GM23338 (cell line): ENCODE data around the gene RAD18. TPM values are rescaled to one million over a fixed set of nuclear protein-coding genes. Genes with fewer than 3 reads are reported as not detected.

Experiments
- ATAC-seq: fragments of 200-7000 bp; cut with Tn5 transposase; 3 replicates; pipeline ENCODE4 v1.9.1; 2020
- DNase-seq: peaks from one replicate; pipeline ENCODE4 v3.0.0-alpha.2; 2015; ENCODE audit warnings: low spot score
- H2AFZ ChIP-seq: fragments of 200-600 bp; sonication (generic); 2 replicates; pipeline ENCODE4 v1.8.0; 2016; ENCODE audit warnings: antibody characterized with exemption, mild to moderate bottlenecking, moderate library complexity
- H3F3A ChIP-seq: fragments of 200-600 bp; sonication (generic); replicated peaks from 2 replicates; pipeline ENCODE4 v1.8.0; 2017; ENCODE audit warnings: antibody characterized with exemption, mixed run types, low read depth
- H3K27ac ChIP-seq: fragments of 200-600 bp; sonication (generic); 2 replicates; pipeline ENCODE4 v1.6.1; 2016; ENCODE audit warnings: low read depth
- H3K27me3 ChIP-seq: fragments of 200-600 bp; sonication (generic); 2 replicates; pipeline ENCODE4 v1.8.0; 2016; ENCODE audit warnings: mild to moderate bottlenecking, mixed run types, moderate library complexity; ENCODE audit not compliant: insufficient read depth
- H3K36me3 ChIP-seq: fragments of 200-600 bp; sonication (generic); 2 replicates; pipeline ENCODE4 v1.8.0; 2016; ENCODE audit warnings: mild to moderate bottlenecking; ENCODE audit not compliant: insufficient read depth
- H3K4me1 ChIP-seq: fragments of 200-600 bp; sonication (generic); 2 replicates; pipeline ENCODE4 v1.8.0; 2016; ENCODE audit warnings: mild to moderate bottlenecking, moderate library complexity; ENCODE audit not compliant: insufficient read depth
- H3K4me2 ChIP-seq: fragments of 200-600 bp; sonication (generic); 2 replicates; pipeline ENCODE4 v1.7.1; 2017; ENCODE audit warnings: mixed run types
- H3K4me3 ChIP-seq: fragments of 200-600 bp; sonication (generic); 2 replicates; pipeline ENCODE4 v1.6.1; 2016; ENCODE audit warnings: mixed run types
- H3K79me2 ChIP-seq: fragments of 200-600 bp; sonication (generic); replicated peaks from 2 replicates; pipeline ENCODE4 v1.8.0; 2017; ENCODE audit warnings: mild to moderate bottlenecking; ENCODE audit not compliant: insufficient read depth
- H3K9me2 ChIP-seq: fragments of 200-600 bp; sonication (generic); 2 replicates; pipeline ENCODE4 v1.8.0; 2017; ENCODE audit not compliant: insufficient read depth
- H4K20me1 ChIP-seq: fragments of 200-600 bp; sonication (generic); replicated peaks from 2 replicates; pipeline ENCODE4 v1.8.0; 2017; ENCODE audit warnings: mild to moderate bottlenecking; ENCODE audit not compliant: insufficient read depth
- H3K27ac Mint-ChIP-seq: 2 replicates; pipeline ENCODE4 v1.8.0; 2020; ENCODE audit warnings: inconsistent platforms, mild to moderate bottlenecking, moderate library complexity, mixed read lengths
- H3K27me3 Mint-ChIP-seq: 3 replicates; pipeline ENCODE4 v1.8.0; 2022; ENCODE audit warnings: low read depth, mild to moderate bottlenecking, moderate library complexity, mixed read lengths, inconsistent platforms; ENCODE audit not compliant: insufficient read depth, poor library complexity
- H3K36me3 Mint-ChIP-seq: 3 replicates; pipeline ENCODE4 v1.8.0; 2021; ENCODE audit warnings: low read depth, mild to moderate bottlenecking, inconsistent platforms, moderate library complexity, mixed read lengths
- H3K4me1 Mint-ChIP-seq: 3 replicates; pipeline ENCODE4 v1.8.0; 2020; ENCODE audit warnings: mild to moderate bottlenecking, inconsistent platforms, mixed read lengths
- H3K4me3 Mint-ChIP-seq: 3 replicates; pipeline ENCODE4 v1.8.0; 2021; ENCODE audit warnings: moderate library complexity, mild to moderate bottlenecking, inconsistent platforms, mixed read lengths
- H3K9me3 Mint-ChIP-seq: 3 replicates; pipeline ENCODE4 v1.8.0; 2020; ENCODE audit warnings: moderate library complexity, mild to moderate bottlenecking, inconsistent platforms, mixed read lengths
- CREB1 ChIP-seq: fragments of 250-450 bp; sonication (Bioruptor Pico); IDR thresholded peaks from 2 replicates; pipeline ENCODE4 v1.5.0; 2020; ENCODE audit warnings: low read depth, mild to moderate bottlenecking, moderate library complexity
- CTCF ChIP-seq, 2 experiments: fragments of 200-600 bp in 1 of 2; sonication (generic) in 1 of 2; conservative IDR thresholded peaks; 2 replicates each; pipeline versions ENCODE4 v1.5.1 to v1.6.1; 2016 to 2017; ENCODE audit warnings: antibody characterized with exemption in 2 of 2, low read depth in 2 of 2, mild to moderate bottlenecking in 2 of 2, moderate library complexity in 1 of 2
- EZH2 ChIP-seq: fragments of 200-600 bp; sonication (generic); IDR thresholded peaks from one replicate; pipeline ENCODE4 v1.8.0; 2017; ENCODE audit warnings: antibody characterized with exemption, mild to moderate bottlenecking, low read depth; ENCODE audit not compliant: unreplicated experiment
- EZH2phosphoT487 ChIP-seq: fragments of 200-600 bp; sonication (generic); IDR thresholded peaks from one replicate; pipeline ENCODE4 v1.8.1; 2018; ENCODE audit warnings: antibody characterized with exemption; ENCODE audit not compliant: unreplicated experiment
- JUNB ChIP-seq: IDR thresholded peaks from one replicate; pipeline ENCODE4 v1.6.1; 2016; ENCODE audit warnings: antibody characterized with exemption; ENCODE audit not compliant: unreplicated experiment
- NANOG ChIP-seq: IDR thresholded peaks from 2 replicates; pipeline ENCODE4 v1.6.1; 2016; ENCODE audit warnings: antibody characterized with exemption, borderline replicate concordance
- POLR2AphosphoS5 ChIP-seq: IDR thresholded peaks from 2 replicates; pipeline ENCODE4 v1.6.1; 2016; ENCODE audit warnings: antibody characterized with exemption, low read depth
- REST ChIP-seq: IDR thresholded peaks from one replicate; pipeline ENCODE4 v1.6.1; 2018; ENCODE audit warnings: antibody characterized with exemption; ENCODE audit not compliant: unreplicated experiment
- STAT1 ChIP-seq: IDR thresholded peaks from one replicate; pipeline ENCODE4 v1.6.1; 2016; ENCODE audit warnings: antibody characterized with exemption; ENCODE audit not compliant: unreplicated experiment
- ZNF114 ChIP-seq: fragments of 250-450 bp; sonication (Bioruptor Pico); IDR thresholded peaks from 2 replicates; pipeline ENCODE4 v1.5.0; 2020; ENCODE audit warnings: mild to moderate bottlenecking, moderate library complexity
- ZNF331 ChIP-seq: fragments of 250-450 bp; sonication (Bioruptor Pico); IDR thresholded peaks from 2 replicates; pipeline ENCODE4 v1.5.0; 2020; ENCODE audit warnings: low read depth, mild to moderate bottlenecking, moderate library complexity
- polyA plus RNA-seq: library from polyadenylated mRNA; unstranded; fragments of >200 nt; fragmentation: Nextera tagmentation; extraction: Ambion mirVana; gene quantifications from 2 replicates; pipeline ENCODE4 v1.2.1, GENCODE V29; 2016
- total RNA-seq: library from RNA; depleted of rRNA; stranded (reverse); fragments of >200 nt; shearing (Covaris generic); gene quantifications from 2 replicates; pipeline ENCODE4 v1.2.3, GENCODE V29; 2014
- TF ChIP-seq, protein P1 (sequence below): IDR thresholded peaks from 2 replicates; pipeline ENCODE4 v1.6.1; 2016; ENCODE audit warnings: antibody characterized with exemption
- TF ChIP-seq, protein P2 (sequence below): fragments of 250-450 bp; sonication (Bioruptor Pico); IDR thresholded peaks from 2 replicates; pipeline ENCODE4 v1.5.0; 2020; ENCODE audit warnings: mild to moderate bottlenecking, moderate library complexity

The RAD18 gene
- total and polyA plus RNA-seq, 2 experiments from 2014 or later: 25.4 to 40.1 TPM

DNA sequence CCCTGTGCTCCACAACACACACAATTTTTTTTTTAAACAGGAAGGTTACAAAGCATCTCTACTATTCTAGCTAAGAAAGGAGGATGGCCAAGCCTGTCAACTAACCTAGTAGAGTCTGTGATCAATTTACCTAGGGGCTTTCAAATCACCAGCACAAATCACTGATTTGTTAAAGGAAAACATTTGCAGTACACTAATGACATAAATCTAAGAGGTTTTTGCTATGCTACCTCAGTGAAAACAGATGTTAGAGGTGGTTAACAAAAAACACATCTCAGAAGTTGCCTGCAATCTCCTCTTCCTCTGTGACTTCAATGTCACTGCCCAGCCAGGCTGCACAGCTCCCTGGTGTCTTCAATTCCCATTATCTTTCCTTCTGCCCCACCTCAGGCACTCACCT, 72.0 kb downstream of the RAD18 start:
- Histone ChIP-seq H4K20me1 (no peaks in the 10 kb centered on the region; the same call in 1 of the 2 replicates), H3F3A (no peaks in the 10 kb centered on the region), H3K4me3 (no peak overlapping the region), H3K27ac (no peak overlapping the region), H3K79me2 (no peaks in the 10 kb centered on the region), H3K9me2 (no peaks in the 10 kb centered on the region), H2AFZ (no peak overlapping the region), H3K27me3 (no peaks in the 10 kb centered on the region), H3K36me3 (peaks cover 13% of the 10 kb centered on the region; the same call in 1 of the 2 replicates), H3K4me2 (no peak overlapping the region), H3K4me1 (0 out of 2 replicates have a peak, but pooled peaks cover 3% of the 10 kb centered on the region)
- no peak for TF ChIP-seq ZNF331 (CRISPR knock-in tag)
- no peak for TF ChIP-seq CTCF (conservative IDR thresholded peaks at IDR 0.05; ENCODE audit: low read depth in 2 of 2)
- TF ChIP-seq NANOG: no peak
- TF ChIP-seq, protein P1, sequence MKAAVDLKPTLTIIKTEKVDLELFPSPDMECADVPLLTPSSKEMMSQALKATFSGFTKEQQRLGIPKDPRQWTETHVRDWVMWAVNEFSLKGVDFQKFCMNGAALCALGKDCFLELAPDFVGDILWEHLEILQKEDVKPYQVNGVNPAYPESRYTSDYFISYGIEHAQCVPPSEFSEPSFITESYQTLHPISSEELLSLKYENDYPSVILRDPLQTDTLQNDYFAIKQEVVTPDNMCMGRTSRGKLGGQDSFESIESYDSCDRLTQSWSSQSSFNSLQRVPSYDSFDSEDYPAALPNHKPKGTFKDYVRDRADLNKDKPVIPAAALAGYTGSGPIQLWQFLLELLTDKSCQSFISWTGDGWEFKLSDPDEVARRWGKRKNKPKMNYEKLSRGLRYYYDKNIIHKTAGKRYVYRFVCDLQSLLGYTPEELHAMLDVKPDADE: no peak
- TF ChIP-seq STAT1: no peak
- no peak for TF ChIP-seq REST
- no peak for TF ChIP-seq POLR2AphosphoS5
- no peak for TF ChIP-seq JUNB
- no peak for TF ChIP-seq CREB1
- no peak for TF ChIP-seq EZH2phosphoT487
- TF ChIP-seq, protein P2, sequence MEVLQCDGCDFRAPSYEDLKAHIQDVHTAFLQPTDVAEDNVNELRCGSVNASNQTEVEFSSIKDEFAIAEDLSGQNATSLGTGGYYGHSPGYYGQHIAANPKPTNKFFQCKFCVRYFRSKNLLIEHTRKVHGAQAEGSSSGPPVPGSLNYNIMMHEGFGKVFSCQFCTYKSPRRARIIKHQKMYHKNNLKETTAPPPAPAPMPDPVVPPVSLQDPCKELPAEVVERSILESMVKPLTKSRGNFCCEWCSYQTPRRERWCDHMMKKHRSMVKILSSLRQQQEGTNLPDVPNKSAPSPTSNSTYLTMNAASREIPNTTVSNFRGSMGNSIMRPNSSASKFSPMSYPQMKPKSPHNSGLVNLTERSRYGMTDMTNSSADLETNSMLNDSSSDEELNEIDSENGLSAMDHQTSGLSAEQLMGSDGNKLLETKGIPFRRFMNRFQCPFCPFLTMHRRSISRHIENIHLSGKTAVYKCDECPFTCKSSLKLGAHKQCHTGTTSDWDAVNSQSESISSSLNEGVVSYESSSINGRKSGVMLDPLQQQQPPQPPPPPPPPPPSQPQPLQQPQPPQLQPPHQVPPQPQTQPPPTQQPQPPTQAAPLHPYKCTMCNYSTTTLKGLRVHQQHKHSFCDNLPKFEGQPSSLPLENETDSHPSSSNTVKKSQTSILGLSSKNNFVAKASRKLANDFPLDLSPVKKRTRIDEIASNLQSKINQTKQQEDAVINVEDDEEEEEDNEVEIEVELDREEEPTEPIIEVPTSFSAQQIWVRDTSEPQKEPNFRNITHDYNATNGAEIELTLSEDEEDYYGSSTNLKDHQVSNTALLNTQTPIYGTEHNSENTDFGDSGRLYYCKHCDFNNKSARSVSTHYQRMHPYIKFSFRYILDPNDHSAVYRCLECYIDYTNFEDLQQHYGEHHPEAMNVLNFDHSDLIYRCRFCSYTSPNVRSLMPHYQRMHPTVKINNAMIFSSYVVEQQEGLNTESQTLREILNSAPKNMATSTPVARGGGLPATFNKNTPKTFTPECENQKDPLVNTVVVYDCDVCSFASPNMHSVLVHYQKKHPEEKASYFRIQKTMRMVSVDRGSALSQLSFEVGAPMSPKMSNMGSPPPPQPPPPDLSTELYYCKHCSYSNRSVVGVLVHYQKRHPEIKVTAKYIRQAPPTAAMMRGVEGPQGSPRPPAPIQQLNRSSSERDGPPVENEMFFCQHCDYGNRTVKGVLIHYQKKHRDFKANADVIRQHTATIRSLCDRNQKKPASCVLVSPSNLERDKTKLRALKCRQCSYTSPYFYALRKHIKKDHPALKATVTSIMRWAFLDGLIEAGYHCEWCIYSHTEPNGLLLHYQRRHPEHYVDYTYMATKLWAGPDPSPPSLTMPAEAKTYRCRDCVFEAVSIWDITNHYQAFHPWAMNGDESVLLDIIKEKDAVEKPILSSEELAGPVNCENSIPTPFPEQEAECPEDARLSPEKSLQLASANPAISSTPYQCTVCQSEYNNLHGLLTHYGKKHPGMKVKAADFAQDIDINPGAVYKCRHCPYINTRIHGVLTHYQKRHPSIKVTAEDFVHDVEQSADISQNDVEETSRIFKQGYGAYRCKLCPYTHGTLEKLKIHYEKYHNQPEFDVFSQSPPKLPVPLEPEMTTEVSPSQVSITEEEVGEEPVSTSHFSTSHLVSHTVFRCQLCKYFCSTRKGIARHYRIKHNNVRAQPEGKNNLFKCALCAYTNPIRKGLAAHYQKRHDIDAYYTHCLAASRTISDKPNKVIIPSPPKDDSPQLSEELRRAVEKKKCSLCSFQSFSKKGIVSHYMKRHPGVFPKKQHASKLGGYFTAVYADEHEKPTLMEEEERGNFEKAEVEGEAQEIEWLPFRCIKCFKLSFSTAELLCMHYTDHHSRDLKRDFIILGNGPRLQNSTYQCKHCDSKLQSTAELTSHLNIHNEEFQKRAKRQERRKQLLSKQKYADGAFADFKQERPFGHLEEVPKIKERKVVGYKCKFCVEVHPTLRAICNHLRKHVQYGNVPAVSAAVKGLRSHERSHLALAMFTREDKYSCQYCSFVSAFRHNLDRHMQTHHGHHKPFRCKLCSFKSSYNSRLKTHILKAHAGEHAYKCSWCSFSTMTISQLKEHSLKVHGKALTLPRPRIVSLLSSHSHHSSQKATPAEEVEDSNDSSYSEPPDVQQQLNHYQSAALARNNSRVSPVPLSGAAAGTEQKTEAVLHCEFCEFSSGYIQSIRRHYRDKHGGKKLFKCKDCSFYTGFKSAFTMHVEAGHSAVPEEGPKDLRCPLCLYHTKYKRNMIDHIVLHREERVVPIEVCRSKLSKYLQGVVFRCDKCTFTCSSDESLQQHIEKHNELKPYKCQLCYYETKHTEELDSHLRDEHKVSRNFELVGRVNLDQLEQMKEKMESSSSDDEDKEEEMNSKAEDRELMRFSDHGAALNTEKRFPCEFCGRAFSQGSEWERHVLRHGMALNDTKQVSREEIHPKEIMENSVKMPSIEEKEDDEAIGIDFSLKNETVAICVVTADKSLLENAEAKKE (CRISPR knock-in tag): no peak
- no peak for TF ChIP-seq EZH2
- no peak for TF ChIP-seq ZNF114 (CRISPR knock-in tag)
- Mint-ChIP-seq H3K4me1 (peaks cover 7% of the 10 kb centered on the region; the same call in 2 of the 3 replicates), H3K36me3 (peaks cover 10% of the 10 kb centered on the region; the same call in 2 of the 3 replicates), H3K27ac (no peak overlapping the region), H3K9me3 (no peaks in the 10 kb centered on the region), H3K27me3 (peaks cover 2% of the 10 kb centered on the region), H3K4me3 (no peak overlapping the region)
- DNase-seq: no peak
- ATAC-seq: no peak
